SKM-1 treated with dmso at 0.1 percent for 144 hours (cell line): ENCODE data around the gene IER3.
A peak's percentile ranks its signal among the peaks of the same experiment; 100 is the strongest.

Experiments
- DNase-seq: peaks from one replicate; lab custom pipeline; 2025; ENCODE audit not compliant: unreplicated experiment; lab: John Stamatoyannopoulos, UW

The IER3 gene

DNA sequence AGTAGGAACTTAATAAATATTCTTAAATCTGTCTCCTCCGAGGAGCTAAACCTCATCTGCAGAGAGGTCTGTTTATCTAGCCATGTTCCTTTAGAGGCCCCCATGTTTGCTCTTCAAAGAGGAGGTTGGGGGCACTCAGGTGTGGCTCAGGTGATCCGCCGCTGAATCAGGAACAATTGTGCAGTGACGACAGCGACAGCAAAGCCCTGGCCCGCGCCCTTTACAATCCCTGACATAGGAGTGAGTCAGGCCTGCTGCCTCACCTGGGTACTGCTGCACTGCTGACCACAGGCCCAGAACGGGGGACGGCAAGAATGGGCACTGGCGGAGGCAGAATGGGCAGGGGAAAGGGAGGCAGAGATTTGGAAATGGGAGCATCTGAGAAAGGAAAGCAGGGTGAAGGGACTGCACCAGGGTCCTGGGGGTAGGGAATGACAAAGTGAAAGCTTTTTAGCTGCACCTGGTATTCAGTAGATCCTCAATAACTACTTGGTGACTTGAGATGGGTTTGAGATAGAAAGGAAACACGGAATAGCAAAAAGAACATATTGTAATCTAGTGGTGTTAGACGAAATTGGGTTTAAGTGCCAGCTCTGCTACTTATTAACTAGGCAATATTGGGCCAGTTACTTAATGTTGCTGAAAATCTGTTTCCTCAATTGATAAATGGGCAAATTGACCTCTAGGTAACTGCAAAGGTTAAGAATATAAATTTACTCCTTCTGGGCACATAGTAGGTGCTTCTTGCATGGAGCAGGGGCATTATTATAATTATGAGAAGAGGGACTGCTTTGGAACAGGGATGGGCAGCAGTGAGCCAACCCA lies 5.4 kb upstream of the IER3 start:
- DNase-seq, result no peak

DNA sequence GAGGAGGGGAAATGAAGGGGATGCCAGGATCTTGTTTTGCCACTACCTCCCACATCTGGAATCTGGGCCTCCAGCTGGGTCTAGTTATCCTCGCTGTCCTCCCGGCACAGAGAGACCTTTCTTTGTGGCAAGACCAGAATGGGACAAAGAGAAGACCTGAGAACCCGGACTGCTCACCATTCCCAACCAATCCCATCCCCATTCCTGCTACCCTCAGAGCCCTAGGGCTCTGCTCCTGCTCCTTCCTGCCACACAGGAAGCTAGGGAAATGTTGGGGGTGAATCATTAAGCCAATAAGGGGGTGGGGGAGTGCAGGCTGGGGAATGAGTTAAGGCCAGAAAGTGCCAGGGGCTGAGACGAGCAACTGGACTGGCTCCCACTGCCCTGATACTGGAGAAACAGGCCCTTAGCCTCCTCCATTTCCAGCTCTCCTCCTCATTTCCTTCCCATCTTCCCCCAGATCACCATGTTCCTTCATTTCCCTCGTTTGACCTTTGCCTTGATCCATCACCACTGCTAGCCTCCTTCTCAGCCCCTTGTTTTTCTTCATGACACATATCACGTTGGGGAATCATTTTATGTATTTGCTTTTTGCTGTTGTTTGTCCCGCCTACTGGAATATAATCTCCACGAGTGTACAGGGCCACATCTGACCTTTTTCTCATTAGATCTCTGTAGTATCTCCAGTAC lies 4.6 kb upstream of the IER3 start:
- DNase-seq, result no peak

DNA sequence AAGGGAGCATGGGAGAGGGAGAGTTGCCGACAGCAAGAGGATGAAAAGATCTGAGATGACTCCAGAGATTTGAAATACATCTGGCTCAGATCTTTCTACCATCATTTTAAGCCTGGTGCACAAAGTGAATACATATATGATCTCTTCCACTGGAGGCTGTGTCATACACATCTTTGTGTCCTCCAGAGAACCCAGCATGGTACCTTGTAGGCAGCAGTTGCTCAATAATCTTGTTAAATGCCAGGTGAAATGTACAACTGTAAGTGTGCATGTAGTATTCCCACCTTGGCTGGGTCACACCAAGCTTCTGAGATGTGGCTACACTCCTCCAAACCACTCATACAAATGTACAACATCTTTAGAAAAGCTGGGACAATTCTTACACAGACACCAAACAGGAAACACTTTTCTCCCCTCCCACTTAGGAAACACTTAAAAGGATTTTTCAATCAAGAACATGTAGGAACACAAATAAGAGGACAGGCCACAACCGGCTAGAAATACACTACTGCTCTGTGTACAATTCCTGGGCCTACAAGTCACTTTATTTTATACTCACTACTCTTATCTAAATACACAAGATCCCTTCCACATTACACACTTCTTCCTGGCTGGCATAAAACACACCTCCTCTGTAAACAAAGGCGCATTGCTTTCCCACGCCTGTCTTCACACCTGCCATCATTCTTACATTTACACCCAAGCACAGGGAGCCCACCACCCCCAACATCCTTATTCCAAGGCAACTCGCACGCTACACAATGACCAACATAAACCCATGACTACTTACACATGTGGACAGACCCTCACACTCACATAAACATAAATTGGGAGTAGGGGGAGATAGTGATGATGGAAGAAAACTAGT lies 3.8 kb upstream of the IER3 start:
- no peak for DNase-seq

- DNase-seq, result no peak
Observed at GRCh38 chr6:30747300-30747687, 2.9 kb upstream of the IER3 start.

DNA sequence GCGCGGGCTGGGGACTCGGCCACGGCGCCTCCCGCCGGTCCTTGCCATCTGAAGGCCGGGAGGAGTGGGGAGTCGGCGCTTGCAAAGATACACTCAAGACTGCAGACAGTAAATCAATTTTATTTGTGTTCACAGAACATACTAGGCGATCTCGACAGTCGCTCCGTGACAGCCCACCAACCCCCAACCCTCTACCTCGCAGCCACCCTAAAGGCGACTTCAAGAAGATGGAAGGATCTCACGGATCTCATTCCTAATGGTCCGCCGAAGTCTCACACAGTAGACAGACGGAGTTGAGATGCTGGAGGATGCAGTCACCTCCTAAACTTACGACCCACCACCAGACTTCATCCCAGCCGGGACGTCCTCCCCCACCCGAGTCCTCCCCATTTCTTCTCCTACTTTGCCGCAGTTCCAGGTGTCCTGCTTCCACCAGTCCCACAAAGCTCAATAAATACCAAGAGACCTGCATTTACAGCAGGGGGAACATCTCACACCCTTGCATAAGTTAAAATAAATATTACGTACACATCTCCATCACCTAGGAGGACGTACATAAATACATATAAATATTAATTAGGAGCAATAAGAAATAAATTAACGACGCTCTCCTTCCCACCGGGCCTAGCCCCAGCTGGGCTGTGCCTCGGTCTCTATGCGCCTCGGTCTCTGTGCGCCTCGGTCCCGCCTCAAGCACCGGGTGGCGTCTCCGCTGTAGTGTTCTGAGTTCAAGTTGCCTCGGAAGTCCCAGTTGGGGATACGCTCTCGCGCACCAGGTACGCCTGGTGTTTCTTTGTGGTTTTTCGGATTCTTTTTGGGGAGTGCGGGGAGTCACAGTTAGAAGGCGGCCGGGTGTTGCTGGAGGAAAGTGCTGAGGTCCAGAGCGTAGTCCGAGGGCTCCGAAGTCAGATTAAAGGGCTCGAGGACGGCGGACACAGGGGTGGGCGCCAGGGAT lies 971 bp downstream of the IER3 start:
- DNase-seq, result no peak

- DNase-seq, result peak; percentile 97
Observed at GRCh38 chr6:30742316-30743098, 1.8 kb downstream of the IER3 start, which contains the start of gene FLOT1. TSS of gene FLOT1 (minus strand) at chr6:30742687. CDS start at chr6:30742189, 498 bp downstream.

DNA sequence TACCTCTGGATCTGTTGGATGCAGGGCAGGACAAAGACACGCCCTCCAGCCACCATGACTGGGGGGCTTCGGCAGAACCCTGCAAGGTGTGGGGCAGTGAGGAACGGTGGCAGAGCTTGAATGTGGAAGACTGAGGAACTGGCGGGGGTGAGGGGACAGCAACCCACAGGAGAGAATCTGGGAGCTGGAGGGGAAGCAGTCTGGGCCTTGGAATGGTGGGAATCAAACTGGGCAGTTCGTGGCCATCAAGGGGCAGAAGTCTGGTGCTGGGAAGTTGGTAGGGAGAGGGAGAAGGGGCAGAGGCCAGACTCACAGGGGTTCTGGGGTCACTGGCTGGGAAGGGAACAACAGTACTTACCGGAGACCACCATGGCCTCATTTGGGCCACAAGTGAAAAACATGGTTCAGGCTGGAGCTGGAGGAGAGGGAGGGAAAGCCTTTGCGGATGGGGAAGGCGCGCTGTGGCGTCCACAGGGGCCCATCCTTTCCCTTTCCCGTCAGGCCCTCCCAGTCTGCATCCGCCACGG lies 2.5 kb downstream of the IER3 start:
- DNase-seq, result no peak

GRCh38 chr6:30741063-30741779 lies 3.1 kb downstream of the IER3 start:
- DNase-seq, result no peak

DNA sequence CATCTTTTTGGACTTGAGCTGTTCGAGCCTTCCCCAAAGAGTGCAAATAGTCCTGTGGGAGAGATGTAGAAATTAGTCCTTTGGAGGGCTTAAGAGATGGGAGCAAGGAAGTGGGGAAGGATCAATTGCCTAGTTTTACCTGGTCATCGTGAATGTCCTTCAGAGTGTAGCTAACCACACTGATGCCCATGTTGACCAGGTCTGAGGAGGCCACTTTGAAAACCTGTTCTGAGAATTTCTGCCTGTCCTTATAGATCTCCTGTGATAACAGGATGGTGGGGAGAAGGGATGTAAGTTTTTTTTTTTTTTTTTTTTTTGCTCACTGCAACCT lies 3.8 kb downstream of the IER3 start:
- no peak for DNase-seq

DNA sequence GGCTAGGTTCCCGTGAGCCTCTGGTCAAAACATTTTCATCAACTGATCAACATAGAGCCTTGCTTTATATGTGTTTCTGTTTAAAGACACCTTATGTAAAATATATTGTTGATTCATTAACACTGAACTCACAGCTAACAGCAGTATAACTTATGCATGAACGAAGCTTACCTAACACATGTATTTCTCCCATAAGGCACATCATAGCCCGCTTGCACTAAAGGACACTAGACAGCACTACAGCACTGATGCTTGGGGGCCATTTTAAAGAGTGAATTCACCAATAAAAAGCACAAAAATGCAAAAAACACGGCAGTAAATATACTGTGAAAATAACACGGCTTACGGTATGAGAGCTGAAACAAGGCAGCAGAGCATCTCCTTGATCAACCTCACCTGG lies 5.8 kb downstream of the IER3 start:
- DNase-seq, result no peak

DNA sequence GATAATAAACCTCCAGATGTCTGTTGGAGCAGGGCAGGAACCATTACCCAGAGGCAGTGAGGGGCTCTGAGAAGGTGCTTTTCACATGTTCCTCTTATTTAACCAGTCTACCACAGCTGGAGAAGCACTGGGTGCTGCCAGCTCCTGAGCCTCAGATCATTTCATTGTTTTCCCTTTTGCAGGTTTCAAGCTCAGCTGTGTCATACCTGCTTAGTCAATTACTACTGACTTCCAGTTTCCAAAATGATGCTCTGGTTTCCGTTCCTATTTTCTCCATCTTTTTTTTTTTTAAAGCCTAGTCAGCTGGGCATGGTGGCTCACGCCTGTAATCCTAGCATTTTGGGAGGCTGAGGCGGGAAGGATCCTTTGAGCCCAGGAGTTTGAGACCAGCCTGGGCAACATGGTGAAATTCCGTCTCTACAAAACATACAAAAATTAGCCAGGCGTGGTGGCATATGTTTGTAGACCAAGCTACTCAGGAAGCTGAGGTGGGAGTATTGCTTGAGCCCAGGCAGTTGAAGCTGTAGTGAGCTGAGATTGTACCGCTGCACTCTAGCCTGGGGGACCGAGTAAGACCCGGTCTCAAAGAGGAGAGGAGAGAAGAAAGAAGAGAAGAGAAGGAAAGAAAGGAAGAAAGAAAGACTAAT lies 8.6 kb downstream of the IER3 start:
- DNase-seq, result no peak

DNA sequence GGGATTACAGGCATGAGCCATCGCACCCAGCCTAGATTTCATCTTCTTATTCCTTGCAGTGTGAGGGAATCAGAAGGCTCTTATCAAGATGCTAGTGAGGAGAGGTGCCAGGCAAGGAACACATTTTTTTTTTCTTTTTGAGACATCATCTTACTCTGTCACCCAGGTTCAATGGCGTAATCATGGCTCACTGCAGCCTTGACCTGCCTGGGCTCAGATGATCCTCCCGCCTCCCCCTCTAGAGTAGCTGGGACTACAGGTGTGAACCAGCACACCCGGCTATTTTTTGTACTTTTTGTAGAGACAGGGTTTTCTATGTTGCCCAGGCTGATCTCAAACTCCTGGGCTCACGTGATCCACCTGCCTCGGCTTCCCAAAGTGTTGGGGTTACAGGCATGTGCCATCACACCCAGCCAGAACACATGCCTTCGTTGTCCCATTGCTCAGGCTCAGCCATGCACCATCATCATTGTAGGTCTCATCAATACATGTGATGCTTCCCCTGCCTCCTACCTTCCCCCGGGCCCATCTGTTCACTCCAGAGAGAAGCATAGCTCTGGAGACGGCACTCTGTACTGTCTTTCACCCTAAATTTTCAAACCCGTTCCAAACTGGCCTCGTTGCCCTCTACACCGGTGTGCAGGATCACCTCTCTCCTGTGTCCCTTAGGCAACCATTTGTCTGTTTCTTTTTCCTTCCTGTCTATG lies 12.0 kb downstream of the IER3 start:
- DNase-seq, result no peak

DNA sequence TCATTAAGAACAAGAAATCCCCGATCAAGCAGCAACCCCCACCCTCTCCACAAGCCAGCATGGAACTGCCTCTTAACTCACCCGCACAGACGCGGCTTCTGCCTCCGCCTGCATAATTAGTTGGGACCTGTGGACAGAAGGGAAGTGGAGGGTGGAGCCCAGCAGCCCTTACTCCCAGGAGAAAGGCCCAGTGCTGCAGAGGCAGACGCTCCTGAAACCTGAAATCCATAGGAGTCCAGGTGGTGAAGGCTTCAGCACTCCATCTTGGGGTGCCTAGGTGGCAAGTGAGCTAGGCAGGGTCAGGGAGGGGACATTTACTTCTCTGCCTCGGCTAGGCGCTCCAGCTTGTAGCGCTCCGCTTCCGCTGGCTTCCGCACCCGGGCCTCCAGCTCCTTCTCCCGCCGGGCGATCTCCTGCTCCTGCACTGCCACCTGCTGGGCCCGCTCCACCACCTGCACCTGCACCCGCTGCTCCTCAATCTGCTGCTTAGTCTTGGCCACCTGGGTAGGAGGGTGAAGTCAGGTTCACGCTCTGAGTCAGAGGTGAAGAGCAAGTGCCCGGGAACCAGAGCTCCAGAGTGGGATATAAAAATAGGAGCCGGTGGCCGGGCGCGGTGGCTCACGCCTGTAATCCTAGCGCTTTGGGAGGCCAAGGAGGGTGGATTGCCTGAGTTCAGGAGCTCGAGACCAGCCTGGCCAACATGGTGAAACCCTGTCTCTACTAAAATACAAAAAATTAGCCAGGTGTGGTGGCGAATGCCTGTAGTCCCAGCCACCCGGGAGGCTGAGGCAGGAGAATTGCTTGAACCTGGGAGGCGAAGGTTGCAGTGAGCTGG lies 13.5 kb downstream of the IER3 start:
- peak; percentile 65 for DNase-seq

GRCh38 chr6:30727920-30728553 lies 16.3 kb downstream of the IER3 start:
- DNase-seq, result no peak

DNA sequence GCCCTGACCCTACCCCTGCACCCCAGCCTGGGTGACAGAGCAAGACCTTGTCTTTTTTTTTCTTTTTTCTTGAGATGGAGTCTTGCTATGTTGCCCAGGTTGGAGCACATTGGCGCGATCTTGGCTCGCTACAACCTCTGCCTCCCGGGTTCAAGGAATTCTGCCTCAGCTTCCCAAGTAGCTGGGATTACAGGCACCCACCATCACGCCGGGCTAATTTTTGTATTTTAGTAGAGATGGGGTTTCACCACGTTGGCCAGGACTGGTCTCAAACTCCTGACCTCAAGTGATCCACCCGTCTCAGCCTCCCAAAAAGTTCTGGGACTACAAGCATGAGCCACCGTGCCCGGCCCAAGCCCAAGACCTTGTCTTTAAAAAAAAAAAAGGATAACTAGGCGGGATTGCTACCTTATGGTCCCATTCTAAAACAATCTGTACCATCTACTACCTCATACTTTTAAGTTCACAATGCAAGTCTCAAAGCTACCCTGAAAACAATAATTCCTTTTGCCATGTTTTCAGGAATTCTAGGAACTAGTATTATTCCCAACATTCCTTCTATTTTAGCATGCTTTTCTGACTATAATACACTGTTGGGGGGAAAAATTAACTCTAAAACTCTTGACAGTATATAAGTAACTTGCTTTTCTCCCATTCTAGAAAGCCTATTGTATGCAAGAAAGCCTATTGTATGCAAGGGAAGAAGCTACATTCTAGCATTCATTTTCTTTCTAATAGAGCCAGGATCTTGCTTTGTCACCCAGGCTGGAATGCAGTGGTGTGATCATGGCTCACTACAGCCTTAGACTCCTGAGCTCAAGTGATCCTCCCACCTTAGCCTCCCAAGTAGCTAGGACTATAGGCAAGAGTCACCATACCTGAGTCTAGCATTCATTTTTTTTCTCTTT lies 17.6 kb downstream of the IER3 start:
- DNase-seq, result no peak
